ENCODE measurements around the gene EEF1G.

EEF1G gene

GRCh38 chr11:62540804-62541701, 32.6 kb downstream of the EEF1G start:
- DNase-seq (ENCODE audit: low read depth, low spot score) = no peak

- peak; percentile 72 for DNase-seq (ENCODE audit: low read depth, low spot score)
These were observed 34.3 kb downstream of the EEF1G start for GRCh38 chr11:62539238-62539925.

GRCh38 chr11:62538470-62539237, 35.0 kb downstream of the EEF1G start:
- DNase-seq (ENCODE audit: low read depth, low spot score) = no peak

GRCh38 chr11:62536301-62536957, 37.3 kb downstream of the EEF1G start:
- DNase-seq (ENCODE audit: low read depth, low spot score) = no peak

GRCh38 chr11:62535802-62536201, 37.9 kb downstream of the EEF1G start:
- DNase-seq (ENCODE audit: low read depth, low spot score) = no peak

GRCh38 chr11:62534779-62535545, 38.7 kb downstream of the EEF1G start:
- DNase-seq (ENCODE audit: low read depth, low spot score) = no peak

- no peak for DNase-seq (ENCODE audit: low read depth, low spot score)
These were observed 41.6 kb downstream of the EEF1G start for GRCh38 chr11:62532096-62532495.

- DNase-seq (ENCODE audit: low read depth, low spot score) = no peak
These were observed 56.8 kb downstream of the EEF1G start for GRCh38 chr11:62516736-62517371.

- DNase-seq (ENCODE audit: low read depth, low spot score) = no peak
These were observed 59.5 kb downstream of the EEF1G start for GRCh38 chr11:62514151-62514550.

GRCh38 chr11:62513626-62514025, 60.1 kb downstream of the EEF1G start:
- DNase-seq (ENCODE audit: low read depth, low spot score) = no peak

GRCh38 chr11:62512961-62513360, 60.7 kb downstream of the EEF1G start:
- no peak for DNase-seq (ENCODE audit: low read depth, low spot score)

Measured in brain pericyte (primary cell).